HG03469 (cell line): Measurements from ENCODE around the gene ZNF579.

Source experiments
- ATAC-seq: cut with Tn5 transposase; IDR thresholded peaks from one replicate; pipeline ENCODE4 v1.9.1; 2021; ENCODE audit warnings: mild to moderate bottlenecking, moderate library complexity, moderate number of reproducible peaks; ENCODE audit not compliant: unreplicated experiment

Gene ZNF579, protein sequence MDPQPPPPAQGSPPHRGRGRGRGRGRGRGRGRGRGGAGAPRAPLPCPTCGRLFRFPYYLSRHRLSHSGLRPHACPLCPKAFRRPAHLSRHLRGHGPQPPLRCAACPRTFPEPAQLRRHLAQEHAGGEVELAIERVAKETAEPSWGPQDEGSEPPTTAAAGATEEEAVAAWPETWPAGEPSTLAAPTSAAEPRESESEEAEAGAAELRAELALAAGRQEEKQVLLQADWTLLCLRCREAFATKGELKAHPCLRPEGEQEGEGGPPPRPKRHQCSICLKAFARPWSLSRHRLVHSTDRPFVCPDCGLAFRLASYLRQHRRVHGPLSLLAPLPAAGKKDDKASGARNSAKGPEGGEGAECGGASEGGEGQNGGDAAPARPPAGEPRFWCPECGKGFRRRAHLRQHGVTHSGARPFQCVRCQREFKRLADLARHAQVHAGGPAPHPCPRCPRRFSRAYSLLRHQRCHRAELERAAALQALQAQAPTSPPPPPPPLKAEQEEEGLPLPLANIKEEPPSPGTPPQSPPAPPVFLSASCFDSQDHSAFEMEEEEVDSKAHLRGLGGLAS

DNA sequence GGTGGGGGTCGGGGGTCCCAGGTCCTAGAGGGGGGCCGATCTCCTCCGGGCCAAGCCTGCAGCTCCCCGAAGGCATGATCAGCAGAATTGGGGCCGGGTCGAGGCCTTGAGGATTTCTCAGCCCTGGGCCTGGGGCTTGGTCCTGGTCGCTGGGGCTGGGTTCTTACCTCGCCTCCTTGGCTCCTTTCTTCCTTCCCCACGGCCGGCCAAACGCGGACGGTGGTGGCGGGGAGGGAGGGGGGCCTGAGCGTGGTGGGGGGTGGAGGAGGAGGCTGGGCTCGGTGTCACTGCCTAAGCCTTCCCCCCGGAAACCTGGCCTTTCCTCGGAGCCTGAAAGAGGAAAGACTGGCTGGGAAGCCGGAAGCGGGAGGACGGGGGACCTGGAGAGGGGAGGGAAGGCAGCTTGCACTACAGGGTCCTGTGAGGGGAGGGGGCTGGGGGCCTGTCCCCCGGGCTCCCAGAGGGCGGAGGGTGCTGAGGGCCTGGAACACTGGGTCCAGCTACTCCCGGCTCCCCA is at the start of gene ZNF579:
Gene ZNF579 (minus strand): TSS at position 221 of the 517 bp plus-strand sequence. CDS start 1,209 bp downstream, outside the sequence.
- ATAC-seq = no peak

DNA sequence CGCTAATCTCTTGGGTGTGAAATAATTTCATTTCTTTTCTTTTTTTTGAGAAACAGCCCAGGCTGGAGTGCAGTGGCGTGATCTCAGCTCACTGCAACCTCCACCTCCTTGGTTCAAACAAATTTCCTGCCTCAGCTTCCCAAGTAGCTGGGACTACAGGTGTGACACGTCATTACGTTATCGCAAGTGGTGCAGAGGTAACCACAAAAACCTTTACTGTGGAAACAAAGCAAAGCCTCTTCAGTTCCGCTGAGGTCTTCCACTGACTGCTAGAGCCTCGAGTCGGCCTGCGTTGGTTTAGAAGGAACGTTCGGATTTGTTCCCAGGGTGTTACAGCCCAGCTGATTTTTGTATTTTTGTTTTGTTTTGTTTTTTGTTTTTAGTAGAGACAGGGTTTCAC is 45.7 kb upstream of the ZNF579 start:
- ATAC-seq = no peak

DNA sequence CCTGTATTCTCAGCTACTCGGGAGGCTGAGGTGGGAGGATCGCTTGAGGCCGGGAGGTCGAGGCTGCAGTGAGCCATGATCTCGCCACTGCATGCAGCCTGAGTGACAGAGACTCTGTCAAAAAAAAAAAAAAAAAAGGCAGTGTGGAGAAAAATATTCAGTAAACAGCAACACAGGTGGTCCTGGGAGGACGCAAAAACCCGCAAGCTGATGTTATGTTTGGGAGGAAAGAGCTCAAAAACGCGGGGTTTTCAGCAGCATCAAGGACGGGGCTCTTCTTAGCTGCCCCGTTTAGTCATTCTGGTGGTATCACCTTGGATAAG is 44.3 kb upstream of the ZNF579 start:
- ATAC-seq = no peak

DNA sequence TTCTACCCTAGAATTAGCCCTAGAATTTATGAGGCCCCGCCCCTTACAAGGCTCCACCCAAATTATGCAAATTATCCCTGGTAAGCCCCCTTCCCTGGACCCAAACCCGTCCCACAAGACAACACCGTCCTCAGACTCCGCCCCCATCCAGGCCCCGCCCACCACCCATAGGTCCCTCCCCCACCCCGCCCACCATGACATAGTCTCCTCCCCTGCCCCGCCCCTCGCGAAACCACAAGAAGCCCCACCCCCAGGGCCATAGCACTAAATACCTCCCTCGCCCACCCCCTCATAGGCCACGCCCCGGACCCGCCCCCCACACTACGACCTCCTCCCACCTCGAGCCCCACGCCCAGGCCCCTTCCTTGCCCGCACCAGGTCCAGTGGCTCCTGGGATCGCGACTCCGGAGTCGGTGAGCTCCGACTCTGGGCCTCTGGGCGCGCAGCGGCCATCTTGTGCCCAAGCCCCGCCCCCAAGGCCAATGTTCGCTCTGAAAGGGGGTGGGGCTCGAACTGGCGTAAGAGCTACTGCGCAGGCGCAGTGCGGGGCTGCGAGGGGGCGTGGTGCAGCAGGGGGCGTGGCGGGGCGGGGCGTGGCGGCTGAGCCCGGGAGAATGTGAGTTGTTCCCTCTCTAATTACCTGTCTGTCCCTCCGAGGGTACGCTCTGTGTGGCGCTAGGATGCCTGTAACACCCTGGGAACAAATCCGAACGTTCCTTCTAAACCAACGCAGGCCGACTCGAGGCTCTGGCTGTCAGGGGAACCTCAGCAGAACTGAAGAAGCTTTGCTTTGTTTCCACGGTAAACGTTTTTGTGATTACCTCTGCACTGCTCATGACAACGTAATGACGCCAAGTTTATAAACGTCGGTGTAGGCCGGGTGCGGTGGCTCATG is 43.7 kb upstream of the ZNF579 start, which contains the start of gene ZNF784:
Gene ZNF784 (minus strand): TSS at position 458 of the 895 bp plus-strand sequence. CDS start 5 bp downstream, at position 453.
- no peak for ATAC-seq

DNA sequence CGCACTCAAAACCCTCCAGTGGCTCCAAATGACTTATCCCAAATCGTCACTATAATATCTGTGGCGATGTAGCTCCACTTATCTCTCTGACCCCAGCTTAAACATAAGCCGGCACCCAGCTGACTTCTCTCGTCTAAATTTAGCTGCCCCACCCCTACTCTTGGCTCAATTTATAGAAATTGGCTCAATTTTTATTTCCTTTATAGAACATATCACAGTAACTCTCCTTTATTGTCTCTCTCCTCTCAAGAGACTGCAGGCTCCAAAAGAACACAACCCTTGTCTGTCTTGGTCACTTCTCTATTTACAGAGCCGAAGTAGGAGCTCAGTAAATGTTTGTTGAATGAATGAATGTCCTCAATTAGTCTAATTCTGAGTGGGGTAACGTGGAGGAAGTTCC is 42.9 kb upstream of the ZNF579 start:
- no peak for ATAC-seq

DNA sequence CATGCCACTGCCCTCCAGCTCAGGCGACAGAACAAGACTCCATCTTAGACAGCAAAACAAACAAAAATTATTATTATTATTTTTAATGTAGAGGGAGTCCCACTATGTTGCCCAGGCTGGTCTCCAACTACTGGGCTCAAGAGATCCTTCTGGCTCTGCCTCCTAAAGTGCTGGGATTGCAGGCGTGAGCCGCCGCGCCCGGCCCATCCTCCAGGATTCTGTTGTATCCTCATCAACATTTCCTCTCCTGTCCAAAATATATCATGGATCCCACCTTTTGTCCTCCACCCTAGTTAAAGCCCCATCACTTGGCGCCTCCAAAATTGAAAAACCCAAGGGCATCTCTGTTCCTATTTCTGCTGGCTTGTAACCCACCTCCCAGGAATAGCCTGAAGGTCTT is 42.5 kb upstream of the ZNF579 start:
- no peak for ATAC-seq

DNA sequence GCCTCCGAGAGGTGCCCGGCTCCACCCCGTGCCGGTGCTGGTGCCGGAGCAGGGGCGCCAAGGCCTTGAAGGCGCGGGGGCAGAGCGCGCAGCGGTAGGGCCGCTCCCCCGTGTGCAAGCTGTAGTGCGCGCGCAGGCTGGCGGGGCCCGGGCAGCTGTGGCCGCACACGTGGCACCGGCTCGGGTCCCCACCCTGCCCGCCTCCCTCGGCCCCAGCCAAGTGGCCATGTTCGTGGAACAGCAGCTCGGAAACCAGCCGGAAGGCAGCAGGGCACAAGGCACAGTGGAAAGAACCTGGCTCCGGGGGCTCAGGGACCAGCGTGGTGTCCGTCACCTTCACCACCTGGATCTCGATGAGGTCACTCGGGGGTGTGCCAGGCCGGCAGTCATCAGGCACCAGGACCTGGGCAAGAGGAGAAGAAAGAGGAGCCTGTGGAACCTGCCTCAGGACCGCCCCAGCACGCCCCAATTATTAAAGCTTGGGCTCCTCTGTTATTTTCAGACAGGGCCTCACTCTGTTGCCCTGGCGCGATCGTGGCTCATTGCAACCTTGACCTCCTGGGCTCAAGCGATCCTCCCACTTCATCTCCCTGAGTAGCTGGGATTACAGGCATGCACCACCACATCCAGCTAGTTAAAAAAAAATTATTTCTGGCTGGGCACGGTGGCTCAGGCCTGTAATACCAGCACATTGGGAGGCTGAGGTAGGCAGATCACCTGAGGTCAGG is 41.8 kb upstream of the ZNF579 start:
- no peak for ATAC-seq

DNA sequence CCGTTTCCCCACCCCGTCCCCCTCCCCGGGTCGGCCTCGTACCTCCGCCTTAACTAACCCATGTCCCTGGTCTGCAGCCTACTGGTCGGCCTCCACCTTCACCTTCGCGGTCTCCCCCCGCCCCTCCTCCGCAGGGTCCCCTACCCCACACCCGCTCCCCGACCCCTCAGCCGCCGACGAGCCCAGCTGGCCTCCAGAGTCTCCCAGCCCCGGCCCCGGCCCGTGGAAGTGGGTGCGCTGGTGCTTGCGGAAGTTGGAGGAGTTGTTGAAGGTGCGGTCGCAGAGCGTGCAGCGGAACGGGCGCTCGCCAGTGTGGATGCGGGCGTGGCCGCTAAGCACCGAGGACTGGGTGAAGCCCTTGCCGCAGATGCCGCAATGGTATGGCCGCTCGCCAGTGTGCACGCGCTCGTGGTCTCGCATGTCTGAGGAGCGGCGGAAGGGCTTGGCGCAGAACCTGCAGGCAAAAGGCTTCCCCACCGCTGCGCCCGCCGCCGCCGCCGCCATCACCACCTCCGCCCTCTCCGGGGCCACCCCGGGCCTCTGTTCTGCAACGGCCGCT is 41.1 kb upstream of the ZNF579 start:
- ATAC-seq = no peak

DNA sequence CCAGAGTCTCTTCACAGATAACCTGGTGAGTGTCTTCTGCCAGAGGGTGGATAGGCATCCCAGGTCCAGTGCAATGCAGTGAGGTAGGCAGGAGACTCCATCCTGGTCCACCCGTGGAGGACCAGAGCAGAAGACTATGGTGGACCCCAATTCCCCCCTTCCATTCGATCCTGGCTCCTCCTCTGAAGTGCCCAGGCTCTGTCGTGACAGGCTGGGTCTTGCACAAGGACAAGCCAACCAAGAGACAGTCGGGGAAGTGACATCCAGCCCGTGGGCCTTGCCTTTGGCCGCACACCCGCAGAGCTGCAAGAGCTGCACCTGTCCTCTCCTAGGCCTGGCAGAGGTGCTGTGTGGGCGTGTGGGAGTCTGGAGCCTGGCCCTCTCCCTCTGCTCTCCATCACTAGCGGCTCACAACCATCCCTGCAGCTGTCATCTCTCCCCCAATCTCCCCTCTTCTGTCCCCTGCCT is 40.6 kb upstream of the ZNF579 start:
- no peak for ATAC-seq

DNA sequence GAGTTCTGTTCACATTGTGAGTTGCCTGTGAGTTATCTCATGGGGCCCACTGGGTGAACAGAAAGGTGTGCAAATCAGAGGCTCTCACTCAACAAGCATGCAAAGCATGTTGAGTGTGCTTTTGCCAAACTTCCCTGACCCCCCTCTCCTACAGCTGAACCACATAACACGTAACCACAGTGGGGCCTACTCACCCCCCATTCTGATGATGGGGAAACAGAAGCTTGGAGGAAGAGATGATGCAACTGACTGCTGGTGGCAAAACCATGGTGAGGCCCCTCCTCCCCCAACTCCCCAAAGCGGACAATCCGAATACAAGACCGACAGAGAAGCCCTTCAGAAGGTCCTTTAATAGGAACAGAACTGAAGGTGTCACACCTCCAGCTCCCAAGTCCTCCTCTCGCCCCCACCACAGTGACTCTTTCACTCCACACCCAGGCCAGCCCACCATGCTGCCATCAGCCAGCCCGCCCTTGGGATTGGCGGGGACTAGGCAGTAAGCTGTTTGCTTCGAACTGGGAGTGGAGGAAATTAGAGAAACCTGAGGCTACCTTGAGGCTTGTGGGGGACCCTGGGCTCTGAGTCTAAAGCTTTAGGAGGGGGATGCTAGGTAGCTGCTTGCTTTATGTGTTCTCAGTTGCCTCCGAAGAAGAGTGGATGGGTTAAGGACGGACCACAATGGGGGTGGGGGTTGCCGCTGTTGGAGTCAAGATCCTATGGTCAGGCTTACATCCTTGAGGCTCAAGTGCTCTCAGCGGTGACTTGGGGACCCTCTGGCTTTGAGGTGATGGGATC is 40.0 kb upstream of the ZNF579 start:
- no peak for ATAC-seq

DNA sequence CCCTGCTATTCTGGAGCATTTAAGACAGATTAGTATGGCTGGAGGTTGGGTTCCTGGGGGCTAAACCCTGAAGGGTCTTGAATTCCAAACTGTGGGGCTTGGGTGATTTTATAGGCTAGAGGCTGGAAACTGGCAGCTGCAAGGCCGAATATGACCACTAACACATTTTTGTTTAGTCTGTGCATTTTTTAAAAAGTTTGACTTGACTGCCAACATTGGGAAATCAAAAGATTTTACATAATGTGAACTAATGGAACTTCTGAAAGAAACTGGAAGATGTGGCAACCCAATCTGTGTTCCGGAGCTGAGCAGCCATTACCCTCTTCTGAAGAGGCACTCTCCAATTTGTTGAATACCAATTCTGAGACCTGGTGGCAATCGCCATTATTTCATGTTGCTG is 38.6 kb upstream of the ZNF579 start:
- ATAC-seq = no peak

DNA sequence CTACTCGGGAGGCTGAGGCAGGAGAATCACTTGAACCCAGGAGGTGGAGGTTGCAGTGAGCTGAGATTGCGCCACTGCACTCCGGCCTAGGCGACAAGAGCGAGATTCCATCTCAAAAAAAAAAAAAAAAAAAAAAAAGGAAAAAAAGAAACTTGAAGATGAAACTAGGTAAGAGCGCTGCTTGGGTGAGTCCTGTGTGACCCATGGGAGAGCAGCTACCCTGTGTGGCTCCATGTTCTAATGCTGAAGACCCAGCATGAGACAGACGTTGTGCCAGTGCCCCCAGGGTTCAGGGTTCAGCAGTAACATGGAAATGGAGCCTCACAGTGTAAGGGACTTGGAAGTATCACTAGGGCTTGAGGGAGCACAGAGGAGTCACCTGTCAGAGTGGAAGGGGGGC is 37.8 kb upstream of the ZNF579 start:
- ATAC-seq = no peak

DNA sequence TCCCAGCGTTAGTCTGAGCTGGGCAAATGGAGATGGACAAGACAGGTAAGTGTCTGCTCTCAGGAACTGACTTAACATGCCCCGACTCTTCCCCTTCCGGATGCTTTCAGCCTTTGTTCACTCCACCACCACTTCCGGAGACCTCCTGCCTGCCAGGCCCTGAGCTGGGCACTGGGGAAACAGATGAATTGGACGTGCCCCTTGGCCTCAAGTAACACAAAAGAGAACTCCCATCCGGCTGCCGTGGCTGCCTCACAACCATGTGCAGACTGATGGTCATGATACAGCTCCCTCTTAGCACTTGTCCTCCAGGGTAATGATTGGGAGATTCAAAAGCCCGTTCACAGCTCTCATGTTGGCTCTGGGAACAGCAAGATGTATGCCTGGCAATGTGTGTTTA is 36.8 kb upstream of the ZNF579 start:
- no peak for ATAC-seq

DNA sequence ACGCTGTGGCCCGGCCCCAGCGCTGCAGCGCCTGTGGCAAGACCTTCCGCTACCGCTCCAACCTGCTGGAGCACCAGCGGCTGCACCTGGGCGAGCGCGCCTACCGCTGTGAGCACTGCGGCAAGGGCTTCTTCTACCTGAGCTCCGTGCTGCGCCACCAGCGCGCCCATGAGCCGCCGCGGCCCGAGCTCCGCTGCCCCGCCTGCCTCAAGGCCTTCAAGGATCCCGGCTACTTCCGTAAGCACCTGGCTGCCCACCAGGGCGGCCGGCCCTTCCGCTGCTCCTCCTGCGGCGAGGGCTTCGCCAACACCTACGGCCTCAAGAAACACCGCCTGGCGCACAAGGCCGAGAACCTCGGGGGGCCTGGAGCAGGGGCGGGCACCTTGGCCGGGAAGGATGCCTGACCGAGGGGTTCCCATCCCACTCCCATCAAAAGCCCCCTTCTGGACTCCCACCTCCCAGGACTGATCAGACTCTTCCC is 35.8 kb upstream of the ZNF579 start:
- ATAC-seq = no peak

DNA sequence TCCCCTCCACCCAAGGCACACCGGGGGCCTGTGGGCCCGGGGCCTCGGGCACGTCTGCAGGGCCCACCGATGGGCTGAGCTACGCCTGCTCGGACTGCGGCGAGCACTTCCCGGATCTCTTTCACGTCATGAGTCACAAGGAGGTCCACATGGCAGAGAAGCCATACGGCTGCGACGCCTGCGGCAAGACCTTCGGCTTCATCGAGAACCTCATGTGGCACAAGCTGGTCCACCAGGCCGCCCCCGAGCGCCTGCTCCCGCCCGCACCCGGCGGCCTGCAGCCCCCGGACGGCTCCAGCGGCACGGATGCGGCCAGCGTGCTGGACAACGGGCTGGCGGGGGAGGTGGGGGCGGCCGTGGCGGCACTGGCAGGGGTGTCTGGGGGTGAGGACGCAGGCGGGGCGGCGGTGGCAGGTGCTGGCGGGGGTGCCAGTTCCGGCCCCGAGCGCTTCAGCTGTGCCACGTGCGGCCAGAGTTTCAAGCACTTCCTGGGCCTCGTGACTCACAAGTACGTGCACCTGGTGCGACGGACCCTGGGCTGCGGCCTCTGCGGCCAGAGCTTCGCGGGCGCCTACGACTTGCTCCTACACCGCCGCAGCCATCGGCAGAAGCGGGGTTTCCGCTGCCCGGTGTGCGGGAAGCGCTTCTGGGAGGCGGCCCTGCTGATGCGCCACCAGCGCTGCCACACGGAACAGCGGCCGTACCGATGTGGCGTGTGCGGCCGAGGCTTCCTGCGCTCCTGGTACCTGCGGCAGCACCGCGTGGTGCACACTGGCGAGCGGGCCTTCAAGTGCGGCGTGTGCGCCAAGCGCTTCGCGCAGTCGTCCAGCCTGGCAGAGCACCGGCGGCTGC is 35.1 kb upstream of the ZNF579 start:
- no peak for ATAC-seq

DNA sequence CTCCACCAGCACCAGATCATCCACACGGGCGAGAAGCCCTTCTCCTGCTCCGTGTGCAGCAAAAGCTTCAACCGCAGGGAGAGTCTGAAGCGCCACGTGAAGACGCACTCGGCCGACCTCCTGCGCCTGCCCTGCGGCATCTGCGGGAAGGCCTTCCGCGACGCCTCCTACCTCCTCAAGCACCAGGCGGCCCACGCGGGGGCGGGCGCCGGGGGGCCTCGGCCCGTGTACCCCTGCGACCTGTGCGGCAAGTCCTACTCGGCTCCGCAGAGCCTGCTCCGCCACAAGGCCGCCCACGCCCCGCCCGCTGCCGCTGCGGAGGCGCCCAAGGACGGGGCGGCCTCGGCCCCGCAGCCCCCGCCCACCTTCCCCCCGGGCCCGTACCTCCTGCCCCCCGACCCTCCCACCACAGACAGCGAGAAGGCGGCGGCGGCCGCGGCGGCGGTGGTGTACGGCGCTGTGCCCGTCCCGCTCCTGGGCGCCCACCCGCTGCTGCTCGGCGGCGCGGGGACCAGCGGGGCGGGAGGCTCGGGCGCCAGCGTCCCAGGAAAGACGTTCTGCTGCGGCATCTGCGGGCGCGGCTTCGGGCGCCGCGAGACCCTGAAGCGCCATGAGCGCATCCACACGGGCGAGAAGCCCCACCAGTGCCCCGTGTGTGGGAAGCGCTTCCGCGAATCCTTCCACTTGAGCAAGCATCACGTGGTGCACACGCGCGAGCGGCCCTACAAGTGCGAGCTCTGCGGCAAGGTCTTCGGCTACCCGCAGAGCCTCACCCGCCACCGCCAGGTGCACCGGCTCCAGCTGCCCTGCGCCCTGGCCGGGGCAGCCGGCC is 34.3 kb upstream of the ZNF579 start:
- no peak for ATAC-seq

DNA sequence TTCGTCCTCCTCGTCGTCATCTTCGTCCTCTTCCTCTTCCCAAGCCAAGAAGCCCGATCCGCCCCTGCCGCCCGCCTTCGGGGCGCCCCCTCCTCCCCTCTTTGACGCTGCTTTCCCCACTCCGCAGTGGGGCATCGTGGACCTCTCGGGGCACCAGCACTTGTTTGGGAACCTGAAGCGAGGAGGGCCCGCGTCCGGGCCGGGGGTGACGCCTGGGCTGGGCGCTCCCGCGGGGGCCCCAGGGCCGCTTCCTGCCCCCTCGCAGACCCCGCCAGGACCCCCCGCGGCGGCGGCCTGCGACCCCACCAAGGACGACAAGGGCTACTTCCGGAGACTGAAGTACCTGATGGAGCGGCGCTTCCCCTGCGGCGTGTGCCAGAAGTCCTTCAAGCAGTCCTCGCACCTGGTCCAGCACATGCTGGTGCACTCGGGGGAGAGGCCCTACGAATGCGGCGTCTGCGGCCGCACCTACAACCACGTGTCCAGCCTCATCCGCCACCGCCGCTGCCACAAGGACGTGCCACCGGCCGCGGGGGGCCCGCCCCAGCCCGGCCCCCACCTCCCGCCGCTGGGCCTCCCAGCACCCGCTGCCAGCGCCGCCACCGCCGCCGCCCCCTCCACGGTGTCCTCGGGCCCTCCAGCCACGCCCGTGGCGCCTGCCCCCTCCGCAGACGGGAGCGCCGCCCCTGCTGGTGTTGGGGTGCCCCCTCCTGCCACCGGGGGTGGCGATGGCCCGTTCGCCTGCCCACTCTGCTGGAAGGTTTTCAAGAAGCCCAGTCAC is 33.5 kb upstream of the ZNF579 start:
- no peak for ATAC-seq
